Measurements from ENCODE around the gene PCDHGB2.
"Not testable (repeated sequence)": the region's sequence is repeated elsewhere in the genome, so short reads cannot be mapped to it uniquely, and the experiment has no call there.

The PCDHGB2 gene
- 0 to 0.48 (median 0.10) reads per million in 18 experiments for total RNA-seq

- peak in 1 of 2 donors; percentile 29 for DNase-seq
Observed at GRCh38 chr5:141359790-141360426, at the start of gene PCDHGB2. TSS of gene PCDHGB2 (plus strand) at chr5:141359994. CDS start at chr5:141360136, 142 bp downstream.

DNA sequence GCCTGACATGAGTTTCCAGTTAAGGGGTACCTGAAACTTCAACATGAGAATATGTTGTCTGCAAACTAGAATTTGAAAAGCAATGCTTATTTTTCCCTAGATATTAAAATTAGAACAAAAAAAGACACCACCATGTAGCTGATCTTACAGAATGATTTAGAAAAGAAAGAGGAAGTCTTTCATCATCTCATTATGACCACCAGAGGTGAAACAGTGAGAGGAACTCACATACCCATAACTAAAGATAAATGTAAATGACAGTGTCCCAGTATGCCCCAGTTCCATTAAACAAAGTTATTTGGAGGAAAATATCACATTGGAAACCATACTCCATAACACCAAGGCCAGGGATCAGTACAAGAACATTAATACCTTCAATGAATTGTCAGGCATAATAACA, 46.1 kb upstream of the PCDHGB2 start:
- DNase-seq, result no peak

DNA sequence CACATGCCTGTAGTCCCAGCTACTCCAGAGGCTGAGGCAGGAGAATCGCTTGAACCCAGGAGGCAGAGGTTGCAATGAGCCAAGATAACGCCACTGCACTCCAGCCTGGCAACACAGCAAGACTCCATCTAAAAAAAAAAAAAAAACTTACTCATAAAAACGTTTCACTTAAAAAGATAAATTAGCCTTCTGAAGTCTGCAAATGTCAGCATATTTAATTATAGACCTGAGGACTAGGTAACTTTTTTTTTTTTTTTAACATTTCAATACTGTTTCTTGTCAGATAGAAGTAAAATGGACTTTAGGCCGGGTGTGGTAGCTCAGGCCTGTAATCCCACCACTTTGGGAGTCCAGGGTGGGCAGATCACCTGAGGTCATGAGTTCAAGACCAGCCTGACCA, 42.8 kb upstream of the PCDHGB2 start:
- DNase-seq, result not testable (repeated sequence)

- no peak for DNase-seq
Observed at GRCh38 chr5:141319202-141319601, 40.6 kb upstream of the PCDHGB2 start.

GRCh38 chr5:141319699-141320098, 40.1 kb upstream of the PCDHGB2 start:
- no peak for DNase-seq

- DNase-seq, result peak; percentile 97
Observed at GRCh38 chr5:141320225-141321169, 39.3 kb upstream of the PCDHGB2 start, which contains the start of gene TAF7. TSS of gene TAF7 (minus strand) at chr5:141320784. CDS start at chr5:141320044, 740 bp downstream.

- no peak for DNase-seq
Observed at GRCh38 chr5:141322261-141322660, 37.5 kb upstream of the PCDHGB2 start.

- DNase-seq, result peak; percentile 30 to 50
Observed at GRCh38 chr5:141326088-141326854, 33.5 kb upstream of the PCDHGB2 start.

DNA sequence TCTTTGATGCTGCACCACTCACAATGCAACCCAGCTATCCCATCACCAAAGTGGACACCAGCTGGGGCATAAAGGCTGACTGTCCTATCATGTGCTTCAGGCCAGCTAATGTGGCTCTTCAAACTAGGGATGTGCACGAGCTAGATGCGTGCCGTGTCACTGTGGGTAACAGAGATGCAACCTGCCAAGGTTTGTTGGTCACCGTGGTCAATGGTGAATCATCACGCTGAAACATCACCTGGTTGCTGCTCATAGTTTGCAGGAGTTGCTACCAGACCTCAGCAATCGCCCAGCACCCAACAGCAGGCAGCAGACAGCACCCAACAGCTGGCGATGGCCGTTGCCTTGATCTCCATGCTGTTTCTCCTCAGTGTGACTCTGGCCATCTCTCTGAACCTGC, 31.6 kb upstream of the PCDHGB2 start:
- DNase-seq, result no peak

GRCh38 chr5:141330299-141331080, 29.3 kb upstream of the PCDHGB2 start, which contains the start of gene PCDHGA1:
TSS of gene PCDHGA1 (plus strand) at chr5:141330514.
- DNase-seq, result no peak

- not testable (repeated sequence) for DNase-seq
Observed at GRCh38 chr5:141332571-141332970, 27.2 kb upstream of the PCDHGB2 start.

- peak; percentile 6 to 14 for DNase-seq
Observed at GRCh38 chr5:141338538-141339306, 21.1 kb upstream of the PCDHGB2 start, which contains the start of gene PCDHGA2. TSS of gene PCDHGA2 (plus strand) at chr5:141338760.

GRCh38 chr5:141340781-141341354, 18.9 kb upstream of the PCDHGB2 start:
- not testable (repeated sequence) for DNase-seq

- DNase-seq, result no peak
Observed at GRCh38 chr5:141342773-141343172, 17.0 kb upstream of the PCDHGB2 start.

DNA sequence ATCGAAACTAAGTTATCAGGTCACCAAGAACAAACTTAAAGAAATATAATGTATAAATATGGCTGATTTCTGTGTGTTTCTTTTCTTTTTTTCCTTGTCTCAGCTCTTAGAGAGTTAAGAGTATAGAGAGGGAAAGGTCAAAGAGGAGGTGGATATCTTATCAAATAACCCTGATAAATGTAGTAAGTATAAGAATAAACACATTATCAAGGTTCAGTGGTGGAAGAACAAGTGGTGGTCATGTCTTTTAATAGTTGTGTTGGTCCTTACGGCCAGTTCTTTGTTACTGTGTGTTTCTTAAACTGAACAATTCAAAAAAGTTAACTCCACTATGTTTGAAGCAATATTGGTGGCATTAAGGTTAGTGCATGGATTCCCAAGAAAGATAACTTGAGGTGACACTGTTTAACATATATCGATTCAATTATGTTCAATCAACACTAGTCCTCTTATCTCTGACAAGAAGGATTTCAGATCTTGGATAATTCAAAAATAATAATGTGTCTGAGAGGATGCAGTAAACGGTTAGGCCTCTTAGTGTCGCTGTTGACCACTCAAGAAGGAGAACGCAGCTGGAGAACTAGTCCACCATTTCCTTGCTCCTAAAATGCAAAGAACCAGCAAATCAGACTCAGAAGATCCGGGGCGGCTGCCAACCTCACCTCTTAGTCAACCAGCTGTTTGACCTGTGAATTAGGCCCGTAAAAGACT, 16.4 kb upstream of the PCDHGB2 start, which contains the start of gene PCDHGA3:
Gene PCDHGA3 (plus strand): TSS at position 588 of the 711 bp plus-strand sequence. CDS start 205 bp downstream, outside the sequence.
- DNase-seq, result peak; percentile 4 to 27

GRCh38 chr5:141343953-141344463, 15.8 kb upstream of the PCDHGB2 start:
- DNase-seq, result no peak

GRCh38 chr5:141345327-141345726, 14.5 kb upstream of the PCDHGB2 start:
- DNase-seq, result no peak

DNA sequence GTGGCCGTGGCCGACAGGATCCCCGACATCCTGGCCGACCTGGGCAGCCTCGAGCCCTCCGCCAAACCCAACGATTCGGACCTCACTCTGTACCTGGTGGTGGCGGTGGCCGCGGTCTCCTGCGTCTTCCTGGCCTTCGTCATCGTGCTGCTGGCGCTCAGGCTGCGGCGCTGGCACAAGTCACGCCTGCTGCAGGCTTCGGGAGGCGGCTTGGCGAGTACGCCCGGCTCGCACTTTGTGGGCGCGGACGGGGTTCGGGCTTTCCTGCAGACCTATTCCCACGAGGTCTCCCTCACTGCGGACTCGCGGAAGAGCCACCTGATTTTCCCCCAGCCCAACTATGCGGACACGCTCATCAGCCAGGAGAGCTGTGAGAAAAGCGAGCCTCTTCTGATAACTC, 13.8 kb upstream of the PCDHGB2 start:
- DNase-seq, result not testable (repeated sequence)

GRCh38 chr5:141349917-141350619, 9.7 kb upstream of the PCDHGB2 start, which contains the start of gene PCDHGB1:
TSS of gene PCDHGB1 (plus strand) at chr5:141350099. CDS start at chr5:141350261, 162 bp downstream.
- DNase-seq, result peak in 1 of 2 donors; percentile 25
